CD4-positive, alpha-beta T cell (primary cell): ENCODE measurements around the gene SYNGR3. TPM values are rescaled to one million over a fixed set of nuclear protein-coding genes. Genes with fewer than 3 reads are reported as not detected.

Experiments used
- ATAC-seq: fragments of 200-7000 bp; cut with Tn5 transposase; one replicate; pipeline ENCODE4 v1.10.0; 2022; ENCODE audit warnings: mild to moderate bottlenecking; ENCODE audit not compliant: poor library complexity
- CTCF ChIA-PET: fragments of 350-600 bp; sonication (Branson Sonifier 250); formaldehyde crosslinking; loops from one replicate; lab custom pipeline; 2021; ENCODE audit warnings: antibody characterized with exemption, inconsistent platforms; lab: Charles Lee
- POLR2A ChIA-PET: fragments of 350-600 bp; sonication (Branson Sonifier 250); formaldehyde crosslinking; loops from one replicate; lab custom pipeline; 2021; ENCODE audit warnings: antibody characterized with exemption, inconsistent platforms; lab: Charles Lee
- DNase-seq, 14 experiments: peaks; one replicate each; pipeline ENCODE4 v3.0.0-alpha.2; 2013 to 2020; ENCODE audit warnings: mixed read lengths in 2 of 14
- H3K27ac ChIP-seq, 2 donors: one replicate each; pipeline versions ENCODE4 v1.5.1 to v1.7.0; 2013; ENCODE audit warnings: low read length in 2 of 2, low read depth in 1 of 2, mild to moderate bottlenecking in 1 of 2
- H3K27me3 ChIP-seq, 2 experiments: 1 replicate in 1 of 2; 2 replicates in 1 of 2; pipeline versions ENCODE4 v1.6.1 to v1.7.0; 2013; ENCODE audit warnings: low read length in 2 of 2, control low read depth in 1 of 2, mild to moderate bottlenecking in 1 of 2, moderate library complexity in 1 of 2; ENCODE audit not compliant: insufficient read depth in 2 of 2, control insufficient read depth in 1 of 2
- H3K36me3 ChIP-seq: one replicate; pipeline ENCODE4 v1.6.1; 2013; ENCODE audit warnings: low read length, control low read depth; ENCODE audit not compliant: insufficient read depth
- H3K4me1 ChIP-seq: one replicate; pipeline ENCODE4 v1.6.1; 2013; ENCODE audit warnings: low read length, control low read depth; ENCODE audit not compliant: insufficient read depth
- H3K4me3 ChIP-seq: one replicate; pipeline ENCODE4 v1.5.1; 2013; ENCODE audit warnings: mild to moderate bottlenecking, low read length, moderate library complexity
- H3K9me3 ChIP-seq, 2 experiments: 1 replicate in 1 of 2; 2 replicates in 1 of 2; pipeline versions ENCODE4 v1.6.1 to v1.7.0; 2013; ENCODE audit warnings: low read length in 2 of 2, mild to moderate bottlenecking in 2 of 2, control low read depth in 1 of 2, moderate library complexity in 1 of 2; ENCODE audit not compliant: control insufficient read depth in 1 of 2, insufficient read depth in 1 of 2
- H3K27ac Mint-ChIP-seq: one replicate; pipeline ENCODE4 v1.8.0; 2020; ENCODE audit warnings: mixed read lengths
- H3K27me3 Mint-ChIP-seq: one replicate; pipeline ENCODE4 v1.8.0; 2021; ENCODE audit warnings: mixed read lengths
- H3K36me3 Mint-ChIP-seq: one replicate; pipeline ENCODE4 v1.8.0; 2021; ENCODE audit warnings: low read depth, mixed read lengths
- H3K4me1 Mint-ChIP-seq: one replicate; pipeline ENCODE4 v1.8.0; 2021; ENCODE audit warnings: low read depth, mixed read lengths
- H3K4me3 Mint-ChIP-seq: one replicate; pipeline ENCODE4 v1.8.0; 2020; ENCODE audit warnings: mild to moderate bottlenecking, mixed read lengths
- H3K9me3 Mint-ChIP-seq: one replicate; pipeline ENCODE4 v1.8.0; 2020; ENCODE audit warnings: mixed read lengths
- CTCF ChIP-seq: fragments of 200-600 bp; IDR thresholded peaks from one replicate; pipeline ENCODE4 v1.8.0; 2022; ENCODE audit warnings: antibody characterized with exemption, mild to moderate bottlenecking
- intact Hi-C, 2 experiments: fragments of 100-400 bp; cut with DNase I in 1 of 2; cut with micrococcal nuclease in 1 of 2; formaldehyde crosslinking; loops; one replicate each; pipeline versions ENCODE4 v1.15.1 to v1.9.0; 2023 to 2025; cut with DNase I, micrococcal nuclease
- total RNA-seq, 174 experiments: library from RNA in 2 of 174; stranded (reverse) in 2 of 174; gene quantifications; one replicate each; pipeline ENCODE4 v1.2.3 and lab custom pipeline; 2021 to 2026

SYNGR3 gene
- total RNA-seq, 2 experiments from 2014 or later, result 3.8 to 3.9 TPM

- no peak for DNase-seq
- peaks cover 11% of the 10 kb centered on the region for H3K4me1 Mint-ChIP-seq
- no peak for ATAC-seq
- ChIA-PET POLR2A (interaction anchor here (1.5 kb wide), 1 partner anchor 186 kb away, joined by 3 read pairs; the partner anchor contains the start of gene PGP), CTCF (interaction anchor here (2.3 kb wide), 1 partner anchor 112 kb away, joined by 8 read pairs; no protein-coding TSS in a partner anchor)
- intact Hi-C loops, result loop anchor here in 1 of 2 experiments (5.0 to 10.0 kb wide), 2 partner anchors 226 to 459 kb away; partner anchors contain the start of gene ECI1
- no peaks in the 10 kb centered on the region for H3K36me3 ChIP-seq
- no peak for TF ChIP-seq CTCF
- H3K36me3 Mint-ChIP-seq, result no peaks in the 10 kb centered on the region
- H3K4me3 Mint-ChIP-seq, result no peak overlapping the region
- no peak overlapping the region for H3K27ac ChIP-seq
- no peaks in the 10 kb centered on the region for H3K9me3 Mint-ChIP-seq
- H3K4me1 ChIP-seq, result peaks cover 29% of the 10 kb centered on the region
- H3K9me3 ChIP-seq, result no peaks in the 10 kb centered on the region
- no peak overlapping the region for H3K27ac Mint-ChIP-seq
- peaks cover 0 to 2% of the 10 kb centered on the region in 2 experiments for H3K27me3 ChIP-seq
- H3K27me3 Mint-ChIP-seq, result no peaks in the 10 kb centered on the region
- no peak overlapping the region for H3K4me3 ChIP-seq
Measured at GRCh38 chr16:2028620-2029220, 39.0 kb downstream of the SYNGR3 start.

GRCh38 chr16:2029350-2029749 is 39.6 kb downstream of the SYNGR3 start:
- ChIA-PET CTCF (no interaction called here), POLR2A (no interaction called here)
- Mint-ChIP-seq H3K36me3 (no peaks in the 10 kb centered on the region), H3K4me1 (peaks cover 7% of the 10 kb centered on the region), H3K9me3 (no peaks in the 10 kb centered on the region), H3K27me3 (no peaks in the 10 kb centered on the region), H3K27ac (no peak overlapping the region), H3K4me3 (no peak overlapping the region)
- ATAC-seq (no peak), DNase-seq (no peak)
- intact Hi-C loops, result loop anchor here in 1 of 2 experiments (5.0 to 10.0 kb wide), 2 partner anchors 225 to 458 kb away; partner anchors contain the start of gene ECI1
- Histone ChIP-seq H3K4me1 (peaks cover 23% of the 10 kb centered on the region), H3K9me3 (no peaks in the 10 kb centered on the region), H3K27me3 (peaks cover 0 to 2% of the 10 kb centered on the region in 2 experiments), H3K4me3 (no peak overlapping the region), H3K36me3 (no peaks in the 10 kb centered on the region), H3K27ac (no peak overlapping the region)
- TF ChIP-seq CTCF, result no peak

- Histone ChIP-seq H3K4me1 (peaks cover 22% of the 10 kb centered on the region), H3K36me3 (no peaks in the 10 kb centered on the region), H3K9me3 (no peaks in the 10 kb centered on the region), H3K27ac (no peak overlapping the region), H3K4me3 (no peak overlapping the region), H3K27me3 (peaks cover 0 to 2% of the 10 kb centered on the region in 2 experiments)
- no peaks in the 10 kb centered on the region for H3K36me3 Mint-ChIP-seq
- H3K4me3 Mint-ChIP-seq, result no peak overlapping the region
- no peak for DNase-seq
- no peak for TF ChIP-seq CTCF
- no peak for ATAC-seq
- no peaks in the 10 kb centered on the region for H3K9me3 Mint-ChIP-seq
- peaks cover 6% of the 10 kb centered on the region for H3K4me1 Mint-ChIP-seq
- no peaks in the 10 kb centered on the region for H3K27me3 Mint-ChIP-seq
- ChIA-PET CTCF (no interaction called here), POLR2A (no interaction called here)
- intact Hi-C loops, result no loop called here
- H3K27ac Mint-ChIP-seq, result no peak overlapping the region
Measured at GRCh38 chr16:2030036-2030435, 40.3 kb downstream of the SYNGR3 start.
